SK-N-MC (cell line): ENCODE results near the gene HYAL1.

Experiments used
- EZH2 ChIP-seq: fragments of 200-600 bp; sonication (generic); IDR thresholded peaks from one replicate; pipeline ENCODE4 v1.6.1; 2017; ENCODE audit warnings: antibody characterized with exemption
- FOXP2 ChIP-seq: optimal IDR thresholded peaks from 2 replicates; pipeline ENCODE3; 2011; ENCODE audit warnings: mild to moderate bottlenecking, moderate library complexity; ENCODE audit not compliant: insufficient read depth; ENCODE audit errors: extremely low read length, control extremely low read depth
- POLR2AphosphoS5 ChIP-seq: IDR thresholded peaks from 2 replicates; pipeline ENCODE4 v1.6.1; 2012; ENCODE audit warnings: mild to moderate bottlenecking, low read depth, low read length, borderline replicate concordance

DNA sequence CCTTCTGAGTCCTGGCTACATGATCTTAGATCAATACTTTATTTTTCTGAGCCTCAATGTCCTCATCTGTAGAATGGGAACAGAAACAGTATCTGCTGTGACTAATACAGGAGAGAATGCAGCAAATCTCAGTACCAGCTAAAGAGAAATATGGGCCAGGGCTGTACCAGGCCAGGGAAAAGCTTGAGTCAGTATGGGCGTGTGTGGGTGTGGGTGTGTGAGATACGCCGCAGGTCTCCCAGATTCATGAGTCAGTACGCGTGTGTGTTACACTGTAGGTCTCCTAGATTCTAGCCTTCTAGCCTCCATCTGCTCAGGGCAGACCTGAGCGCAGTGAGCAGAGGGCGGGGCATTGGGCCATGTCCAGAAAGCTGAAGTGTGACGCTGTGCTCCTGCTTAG lies 52.2 kb downstream of the HYAL1 start:
- TF ChIP-seq EZH2 (no peak), POLR2AphosphoS5 (no peak), FOXP2 (no peak)
